WTC11 (cell line): ENCODE data around the gene BORCS6. TPM values are rescaled to one million over a fixed set of nuclear protein-coding genes. Genes with fewer than 3 reads are reported as not detected.

Source experiments
- ATAC-seq: fragments of 200-7000 bp; cut with Tn5 transposase; 2 replicates; pipeline ENCODE4 v1.10.0; 2021; ENCODE audit warnings: mild to moderate bottlenecking, moderate library complexity
- CTCF ChIA-PET: fragments of 300-600 bp; sonication (Branson Sonifier 250); formaldehyde crosslinking; loops from one replicate; lab custom pipeline; 2021; ENCODE audit warnings: antibody characterized with exemption; lab: Charles Lee
- POLR2A ChIA-PET: fragments of 350-600 bp; sonication (Branson Sonifier 250); formaldehyde crosslinking; loops from one replicate; lab custom pipeline; 2021; ENCODE audit warnings: antibody characterized with exemption; lab: Charles Lee
- DNase-seq: peaks from one replicate; pipeline ENCODE4 v3.0.0; 2021; ENCODE audit warnings: low spot score
- H3K27ac Mint-ChIP-seq: 2 replicates; pipeline ENCODE4 v1.8.0; 2021; ENCODE audit warnings: mixed read lengths
- H3K27me3 Mint-ChIP-seq: 2 replicates; pipeline ENCODE4 v1.8.0; 2021; ENCODE audit warnings: low read depth, mild to moderate bottlenecking, moderate library complexity, mixed read lengths
- H3K36me3 Mint-ChIP-seq: 2 replicates; pipeline ENCODE4 v1.8.0; 2021; ENCODE audit warnings: mixed read lengths
- H3K4me1 Mint-ChIP-seq: 2 replicates; pipeline ENCODE4 v1.8.0; 2022; ENCODE audit warnings: mixed read lengths
- H3K4me3 Mint-ChIP-seq: 2 replicates; pipeline ENCODE4 v1.8.0; 2021; ENCODE audit warnings: mild to moderate bottlenecking, moderate library complexity, mixed read lengths
- H3K9me3 Mint-ChIP-seq: 2 replicates; pipeline ENCODE4 v1.8.0; 2021; ENCODE audit warnings: mixed read lengths
- AFF4 ChIP-seq: sonication (generic); formaldehyde crosslinking; IDR thresholded peaks from 2 replicates; pipeline ENCODE4 v1.8.1; 2023; ENCODE audit warnings: mild to moderate bottlenecking, missing genetic modification reagents, borderline replicate concordance
- AR ChIP-seq: fragments of 250-450 bp; sonication (Bioruptor Pico); IDR thresholded peaks from 2 replicates; pipeline ENCODE4 v1.9.0; 2021; ENCODE audit warnings: mild to moderate bottlenecking
- EMX1 ChIP-seq: fragments of 250-450 bp; sonication (Bioruptor Pico); IDR thresholded peaks from 2 replicates; pipeline ENCODE4 v1.8.0; 2021; ENCODE audit warnings: mild to moderate bottlenecking
- ERG ChIP-seq: fragments of 250-450 bp; sonication (Bioruptor Pico); IDR thresholded peaks from 2 replicates; pipeline ENCODE4 v1.8.0; 2021; ENCODE audit warnings: mild to moderate bottlenecking
- FOXK1 ChIP-seq: sonication (generic); formaldehyde crosslinking; IDR thresholded peaks from 2 replicates; pipeline ENCODE4 v1.8.0; 2022; ENCODE audit warnings: mild to moderate bottlenecking, moderate library complexity, missing genetic modification reagents
- GTF2I ChIP-seq: fragments of 250-450 bp; sonication (Bioruptor Pico); conservative IDR thresholded peaks from 2 replicates; pipeline ENCODE4 v1.4.0; 2021; ENCODE audit warnings: mild to moderate bottlenecking
- IRF2 ChIP-seq: sonication (generic); formaldehyde crosslinking; IDR thresholded peaks from 2 replicates; pipeline ENCODE4 v1.8.0; 2022; ENCODE audit warnings: low read depth, missing genetic modification reagents, borderline replicate concordance
- JAZF1 ChIP-seq: fragments of 250-450 bp; sonication (Bioruptor Pico); IDR thresholded peaks from 2 replicates; pipeline ENCODE4 v1.9.0; 2021; ENCODE audit warnings: moderate library complexity, mild to moderate bottlenecking, inconsistent platforms
- NR1H2 ChIP-seq: sonication (generic); formaldehyde crosslinking; IDR thresholded peaks from 2 replicates; pipeline ENCODE4 v1.9.0; 2021; ENCODE audit warnings: mild to moderate bottlenecking, moderate library complexity, missing genetic modification reagents
- PREB ChIP-seq: sonication (generic); formaldehyde crosslinking; IDR thresholded peaks from 2 replicates; pipeline ENCODE4 v1.8.1; 2022; ENCODE audit warnings: mild to moderate bottlenecking, missing genetic modification reagents, moderate library complexity, borderline replicate concordance
- RELA ChIP-seq: sonication (generic); formaldehyde crosslinking; IDR thresholded peaks from 2 replicates; pipeline ENCODE4 v1.8.1; 2022; ENCODE audit warnings: missing genetic modification reagents, mild to moderate bottlenecking, borderline replicate concordance
- RORB ChIP-seq: fragments of 250-450 bp; sonication (Bioruptor Pico); IDR thresholded peaks from 2 replicates; pipeline ENCODE4 v1.9.0; 2021; ENCODE audit warnings: mild to moderate bottlenecking
- SMAD4 ChIP-seq: sonication (generic); formaldehyde crosslinking; IDR thresholded peaks from 2 replicates; pipeline ENCODE4 v1.8.0; 2022; ENCODE audit warnings: mild to moderate bottlenecking, missing genetic modification reagents
- STAT6 ChIP-seq: sonication (generic); formaldehyde crosslinking; conservative IDR thresholded peaks from 2 replicates; pipeline ENCODE4 v1.8.1; 2023; ENCODE audit warnings: mild to moderate bottlenecking, low read depth, missing genetic modification reagents, moderate library complexity
- TEAD1 ChIP-seq: sonication (generic); formaldehyde crosslinking; IDR thresholded peaks from 2 replicates; pipeline ENCODE4 v1.8.0; 2022; ENCODE audit warnings: mild to moderate bottlenecking, missing genetic modification reagents
- ZBTB21 ChIP-seq: sonication (generic); formaldehyde crosslinking; IDR thresholded peaks from 2 replicates; pipeline ENCODE4 v1.8.1; 2023; ENCODE audit warnings: mild to moderate bottlenecking, missing genetic modification reagents, borderline replicate concordance
- ZBTB43 ChIP-seq: sonication (generic); formaldehyde crosslinking; IDR thresholded peaks from 2 replicates; pipeline ENCODE4 v1.8.1; 2023; ENCODE audit warnings: mild to moderate bottlenecking, missing genetic modification reagents
- ZNF121 ChIP-seq: sonication (generic); formaldehyde crosslinking; IDR thresholded peaks from 2 replicates; pipeline ENCODE4 v1.8.0; 2023; ENCODE audit warnings: missing genetic modification reagents
- ZNF138 ChIP-seq: sonication (generic); formaldehyde crosslinking; conservative IDR thresholded peaks from 2 replicates; pipeline ENCODE4 v1.8.1; 2022; ENCODE audit warnings: mild to moderate bottlenecking, moderate library complexity, missing genetic modification reagents
- ZNF232 ChIP-seq: sonication (generic); formaldehyde crosslinking; IDR thresholded peaks from 2 replicates; pipeline ENCODE4 v1.8.0; 2022; ENCODE audit warnings: mild to moderate bottlenecking, missing genetic modification reagents
- ZNF263 ChIP-seq: sonication (generic); formaldehyde crosslinking; IDR thresholded peaks from 2 replicates; pipeline ENCODE4 v1.8.1; 2022; ENCODE audit warnings: low read depth, mild to moderate bottlenecking, moderate library complexity, missing genetic modification reagents
- ZNF416 ChIP-seq: fragments of 250-450 bp; sonication (Bioruptor Pico); IDR thresholded peaks from 2 replicates; pipeline ENCODE4 v1.9.0; 2021; ENCODE audit warnings: mild to moderate bottlenecking, inconsistent platforms
- total RNA-seq: library from RNA; stranded (reverse); gene quantifications from 3 replicates; pipeline ENCODE4 v1.2.3, GENCODE V29; 2021

BORCS6 gene
- total RNA-seq, 1 experiment from 2014 or later: 5.6 TPM

GRCh38 chr17:8153957-8154607 is 35.9 kb downstream of the BORCS6 start:
- peaks cover 17% of the 10 kb centered on the region for H3K4me1 Mint-ChIP-seq
- H3K27ac Mint-ChIP-seq: peak overlapping the region; percentile 100; the same call in 1 of the 2 replicates
- peaks cover 3% of the 10 kb centered on the region; the same call in 1 of the 2 replicates for H3K27me3 Mint-ChIP-seq
- no peaks in the 10 kb centered on the region for H3K9me3 Mint-ChIP-seq
- ChIA-PET CTCF (interaction anchor here (0.6 to 2.0 kb wide), 9 partner anchors 10 to 96 kb away, joined by 3 to 9 read pairs (median 3); partner anchors contain the start of gene AURKB), POLR2A (interaction anchor here (0.6 to 1.9 kb wide), 10 partner anchors 10 to 141 kb away, joined by 3 to 7 read pairs (median 4); partner anchors contain the start of genes BORCS6 and SLC25A35)
- DNase-seq (peak; percentile 98), ATAC-seq (peak; percentile 10)
- H3K4me3 Mint-ChIP-seq: no peak overlapping the region
- H3K36me3 Mint-ChIP-seq: peaks cover 4% of the 10 kb centered on the region
- TF ChIP-seq FOXK1 (CRISPR knock-in tag) (peak; percentile 72; the same call in 1 of the 2 replicates), ZNF416 (CRISPR knock-in tag) (no peak), STAT6 (CRISPR knock-in tag) (no peak), ZBTB21 (CRISPR knock-in tag) (peak; percentile 77; the same call in 1 of the 2 replicates), IRF2 (CRISPR knock-in tag) (no peak), EMX1 (CRISPR knock-in tag) (no peak), ZNF263 (CRISPR knock-in tag) (no peak), GTF2I (CRISPR knock-in tag) (no peak), RELA (CRISPR knock-in tag) (no peak), ZNF232 (CRISPR knock-in tag) (0 out of 2 replicates have a peak, but pooled peaks have one; percentile 16), ZBTB43 (CRISPR knock-in tag) (0 out of 2 replicates have a peak, but pooled peaks have one; percentile 45), ZNF138 (no peak), PREB (CRISPR knock-in tag) (no peak), AR (no peak), RORB (CRISPR knock-in tag) (no peak), TEAD1 (CRISPR knock-in tag) (peak; percentile 82; the same call in 1 of the 2 replicates), ERG (no peak), JAZF1 (CRISPR knock-in tag) (no peak), SMAD4 (CRISPR knock-in tag) (no peak), ZNF121 (CRISPR knock-in tag) (no peak), NR1H2 (no peak), AFF4 (CRISPR knock-in tag) (no peak)
